Keratinocyte (primary cell): ENCODE data around the gene BEGAIN. TPM values are rescaled to one million over a fixed set of nuclear protein-coding genes. Genes with fewer than 3 reads are reported as not detected.

Experiments
- DNase-seq: peaks from one replicate; pipeline ENCODE4 v3.0.0-alpha.2; 2011; ENCODE audit warnings: low read depth, missing footprints, low spot score
- FAIRE-seq: peaks from 2 replicates; lab custom pipeline; 2011; peaks lifted over from hg19 to GRCh38; lab: Jason Lieb, UNC
- H2AFZ ChIP-seq: 2 replicates; pipeline ENCODE4 v1.6.0; 2012; ENCODE audit warnings: low read length, control low read depth, inconsistent platforms; ENCODE audit not compliant: control insufficient read depth
- H3K27ac ChIP-seq: 2 replicates; pipeline ENCODE4 v1.5.1; 2011; ENCODE audit warnings: low read length; ENCODE audit not compliant: control insufficient read depth, insufficient read depth
- H3K27me3 ChIP-seq: 3 replicates; pipeline ENCODE4 v1.6.0; 2011; ENCODE audit warnings: low read length; ENCODE audit not compliant: control insufficient read depth, insufficient read depth; ENCODE audit errors: extremely low read depth
- H3K36me3 ChIP-seq, 2 experiments: 2 replicates in 1 of 2; 3 replicates in 1 of 2; pipeline ENCODE4 v1.5.1; 2011; ENCODE audit warnings: low read length in 2 of 2, mild to moderate bottlenecking in 1 of 2; ENCODE audit not compliant: control insufficient read depth in 2 of 2, insufficient read depth in 2 of 2; ENCODE audit errors: extremely low read depth in 1 of 2
- H3K4me1 ChIP-seq: 3 replicates; pipeline ENCODE4 v1.5.1; 2011; ENCODE audit warnings: low read length; ENCODE audit not compliant: control insufficient read depth, insufficient read depth; ENCODE audit errors: extremely low read depth
- H3K4me2 ChIP-seq: 3 replicates; pipeline ENCODE4 v1.6.0; 2011; ENCODE audit warnings: low read depth, low read length; ENCODE audit not compliant: control insufficient read depth, insufficient read depth; ENCODE audit errors: extremely low read depth
- H3K4me3 ChIP-seq, 3 experiments: fragments of 200-600 bp in 1 of 3; sonication (generic) in 1 of 3; 2 replicates in 2 of 3; 3 replicates in 1 of 3; pipeline ENCODE4 v1.5.1; 2011 to 2016; ENCODE audit warnings: low read length in 3 of 3, mild to moderate bottlenecking in 3 of 3, control low read depth in 2 of 3, inconsistent platforms in 1 of 3, low read depth in 1 of 3, mixed read lengths in 1 of 3, mixed run types in 1 of 3, moderate library complexity in 1 of 3; ENCODE audit not compliant: control insufficient read depth in 2 of 3, insufficient read depth in 2 of 3; ENCODE audit errors: extremely low read depth in 1 of 3
- H3K79me2 ChIP-seq: 2 replicates; pipeline ENCODE4 v1.6.0; 2012; ENCODE audit warnings: low read length; ENCODE audit not compliant: control insufficient read depth, insufficient read depth
- H3K9ac ChIP-seq: 3 replicates; pipeline ENCODE4 v1.6.0; 2011; ENCODE audit warnings: low read length; ENCODE audit not compliant: control insufficient read depth, insufficient read depth; ENCODE audit errors: extremely low read depth
- H3K9me1 ChIP-seq: 3 replicates; pipeline ENCODE4 v1.6.0; 2011; ENCODE audit warnings: low read length; ENCODE audit not compliant: control insufficient read depth, insufficient read depth; ENCODE audit errors: extremely low read depth
- H3K9me3 ChIP-seq: 2 replicates; pipeline ENCODE4 v1.5.1; 2012; ENCODE audit warnings: low read depth, low read length; ENCODE audit not compliant: control insufficient read depth
- H4K20me1 ChIP-seq: 3 replicates; pipeline ENCODE4 v1.6.0; 2011; ENCODE audit warnings: low read length; ENCODE audit not compliant: control insufficient read depth, insufficient read depth; ENCODE audit errors: extremely low read depth
- EZH2 ChIP-seq: IDR thresholded peaks from one replicate; pipeline ENCODE4 v1.6.1; 2012; ENCODE audit warnings: inconsistent platforms, mild to moderate bottlenecking, low read length, moderate library complexity
- dilution Hi-C: fragments of 300-500 bp; cut with MboI; formaldehyde crosslinking; loops from one replicate; pipeline ENCODE4 v1.7.0; 2020; ENCODE audit warnings: low sequenced_read_pairs; ENCODE audit not compliant: extremely low pct_ligation_motif_present
- polyA plus RNA-seq, 5 experiments: library from polyadenylated mRNA; depleted of rRNA in 3 of 5; stranded (reverse) in 3 of 5; stranded (forward) in 1 of 5; unstranded in 1 of 5; fragments of >200 nt; gene quantifications; 1 replicate in 1 of 5; 2 replicates in 3 of 5; 3 replicates in 1 of 5; pipeline versions ENCODE4 v1.2.1 to v1.2.3, GENCODE V29; 2011 to 2012; ENCODE audit warnings: missing spikeins in 2 of 5, low read depth in 1 of 5, low replicate concordance in 1 of 5
- TF ChIP-seq, protein P1 (sequence below), 3 experiments: IDR thresholded peaks in 1 of 3; conservative IDR thresholded peaks in 1 of 3; optimal IDR thresholded peaks in 1 of 3; 2 replicates in 2 of 3; 3 replicates in 1 of 3; pipeline versions ENCODE3 to v1.5.1; 2011; ENCODE audit warnings: low read length in 3 of 3, mild to moderate bottlenecking in 3 of 3, moderate library complexity in 2 of 3, control low read depth in 1 of 3, inconsistent platforms in 1 of 3; ENCODE audit not compliant: insufficient read depth in 2 of 3; ENCODE audit errors: extremely low read depth in 1 of 3

BEGAIN gene
- polyA plus RNA-seq, 1 donor (not counting 4 experiments of a cell fraction or from before 2014, with no cell fraction given): 0.25 TPM

GRCh38 chr14:100634026-100634425 is 46.8 kb upstream of the BEGAIN start:
- Histone ChIP-seq H3K79me2 (no peaks in the 10 kb centered on the region), H3K9ac (no peak overlapping the region), H2AFZ (no peak overlapping the region), H3K4me2 (no peak overlapping the region), H3K4me3 (no peak overlapping the region), H3K9me1 (no peaks in the 10 kb centered on the region), H4K20me1 (no peaks in the 10 kb centered on the region), H3K27me3 (peaks cover 25% of the 10 kb centered on the region), H3K27ac (no peak overlapping the region), H3K9me3 (no peaks in the 10 kb centered on the region), H3K36me3 (no peaks in the 10 kb centered on the region), H3K4me1 (no peaks in the 10 kb centered on the region)
- TF ChIP-seq, protein P1, sequence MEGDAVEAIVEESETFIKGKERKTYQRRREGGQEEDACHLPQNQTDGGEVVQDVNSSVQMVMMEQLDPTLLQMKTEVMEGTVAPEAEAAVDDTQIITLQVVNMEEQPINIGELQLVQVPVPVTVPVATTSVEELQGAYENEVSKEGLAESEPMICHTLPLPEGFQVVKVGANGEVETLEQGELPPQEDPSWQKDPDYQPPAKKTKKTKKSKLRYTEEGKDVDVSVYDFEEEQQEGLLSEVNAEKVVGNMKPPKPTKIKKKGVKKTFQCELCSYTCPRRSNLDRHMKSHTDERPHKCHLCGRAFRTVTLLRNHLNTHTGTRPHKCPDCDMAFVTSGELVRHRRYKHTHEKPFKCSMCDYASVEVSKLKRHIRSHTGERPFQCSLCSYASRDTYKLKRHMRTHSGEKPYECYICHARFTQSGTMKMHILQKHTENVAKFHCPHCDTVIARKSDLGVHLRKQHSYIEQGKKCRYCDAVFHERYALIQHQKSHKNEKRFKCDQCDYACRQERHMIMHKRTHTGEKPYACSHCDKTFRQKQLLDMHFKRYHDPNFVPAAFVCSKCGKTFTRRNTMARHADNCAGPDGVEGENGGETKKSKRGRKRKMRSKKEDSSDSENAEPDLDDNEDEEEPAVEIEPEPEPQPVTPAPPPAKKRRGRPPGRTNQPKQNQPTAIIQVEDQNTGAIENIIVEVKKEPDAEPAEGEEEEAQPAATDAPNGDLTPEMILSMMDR (optimal IDR thresholded peaks at IDR 0.05 in 1 of 3, IDR thresholded peaks at IDR 0.05 in 1 of 3, conservative IDR thresholded peaks at IDR 0.05 in 1 of 3; ENCODE audit: extremely low read depth in 1 of 3, insufficient read depth in 2 of 3, low read length in 3 of 3): no peak
- no peak for TF ChIP-seq EZH2
- dilution Hi-C loops: no loop called here
- DNase-seq (no peak), FAIRE-seq (no peak)

DNA sequence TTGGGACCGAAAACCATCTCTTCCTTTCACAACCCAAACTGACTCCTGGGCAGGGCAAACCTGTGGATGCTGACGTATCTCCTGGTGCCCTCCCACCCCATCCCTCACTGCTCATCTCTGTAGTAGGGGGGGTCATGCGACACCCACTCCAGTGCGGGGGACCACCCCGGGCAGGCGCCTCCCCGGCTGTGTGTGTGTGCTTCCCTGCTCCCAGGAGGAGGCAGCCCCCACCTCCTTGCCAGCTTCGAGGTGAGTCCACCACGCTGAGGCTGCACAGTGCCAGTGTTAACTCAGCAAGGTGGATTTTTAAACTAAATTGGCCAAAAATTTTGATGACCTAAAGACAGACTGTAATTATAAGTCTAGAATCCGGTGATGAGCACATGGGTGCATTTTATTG is 46.2 kb upstream of the BEGAIN start:
- no peaks in the 10 kb centered on the region for H4K20me1 ChIP-seq
- no peak overlapping the region for H3K27ac ChIP-seq
- no peaks in the 10 kb centered on the region for H3K79me2 ChIP-seq
- no peak overlapping the region for H2AFZ ChIP-seq
- H3K9me3 ChIP-seq: no peaks in the 10 kb centered on the region
- DNase-seq: no peak
- FAIRE-seq: no peak
- no peaks in the 10 kb centered on the region for H3K4me1 ChIP-seq
- H3K4me3 ChIP-seq: no peak overlapping the region
- peaks cover 25% of the 10 kb centered on the region for H3K27me3 ChIP-seq
- H3K9ac ChIP-seq: no peak overlapping the region
- dilution Hi-C loops: no loop called here
- H3K36me3 ChIP-seq: no peaks in the 10 kb centered on the region
- TF ChIP-seq, protein P1 (optimal IDR thresholded peaks at IDR 0.05 in 1 of 3, IDR thresholded peaks at IDR 0.05 in 1 of 3, conservative IDR thresholded peaks at IDR 0.05 in 1 of 3; ENCODE audit: extremely low read depth in 1 of 3, insufficient read depth in 2 of 3, low read length in 3 of 3): no peak
- no peak for TF ChIP-seq EZH2
- H3K9me1 ChIP-seq: no peaks in the 10 kb centered on the region
- H3K4me2 ChIP-seq: no peak overlapping the region
